Esophagus muscularis mucosa (tissue), 4 donors: Measurements from ENCODE around the gene HDC. TPM values are rescaled to one million over a fixed set of nuclear protein-coding genes. Genes with fewer than 3 reads are reported as not detected.

Experiments
- DNase-seq: peaks from one replicate; pipeline ENCODE4 v3.0.0-alpha.2; 2017; ENCODE audit errors: extremely low spot score
- H3K27ac ChIP-seq, 4 donors: fragments of 200-600 bp; sonication (generic); replicated peaks in 1 of 4; 1 replicate in 3 of 4; 2 replicates in 1 of 4; pipeline ENCODE4 v1.5.1; 2016 to 2019; ENCODE audit warnings: mild to moderate bottlenecking in 1 of 4
- H3K27me3 ChIP-seq, 4 donors: fragments of 200-600 bp; sonication (generic); one replicate each; pipeline versions ENCODE4 v1.5.1 to v1.6.0; 2016 to 2019
- H3K36me3 ChIP-seq, 4 donors: fragments of 200-600 bp; sonication (generic); one replicate each; pipeline ENCODE4 v1.5.1; 2016 to 2019
- H3K4me1 ChIP-seq, 4 donors: fragments of 200-600 bp; sonication (generic); one replicate each; pipeline ENCODE4 v1.5.1; 2016 to 2019
- H3K4me3 ChIP-seq, 4 donors: fragments of 200-600 bp; sonication (generic); 1 replicate in 2 of 4; 2 replicates in 2 of 4; pipeline ENCODE4 v1.5.1; 2016 to 2019; ENCODE audit warnings: mild to moderate bottlenecking in 4 of 4, moderate library complexity in 1 of 4
- H3K9me3 ChIP-seq, 4 donors: fragments of 200-600 bp; sonication (generic); 1 replicate in 3 of 4; 2 replicates in 1 of 4; pipeline ENCODE4 v1.5.1; 2016 to 2019
- EP300 ChIP-seq: sonication (generic); formaldehyde crosslinking; IDR thresholded peaks from one replicate; pipeline ENCODE4 v1.6.1; 2017; ENCODE audit warnings: antibody characterized with exemption
- POLR2A ChIP-seq: fragments of 450-650 bp; IDR thresholded peaks from one replicate; pipeline ENCODE4 v1.6.1; 2017; ENCODE audit warnings: antibody characterized with exemption, moderate library complexity, mild to moderate bottlenecking, low read depth
- POLR2AphosphoS5 ChIP-seq, 2 donors: sonication (generic); formaldehyde crosslinking; IDR thresholded peaks; one replicate each; pipeline ENCODE4 v1.6.1; 2017; ENCODE audit warnings: antibody characterized with exemption in 2 of 2
- WGBS: methylation state at CpG from one replicate; pipeline ENCODE4 v1.1.5; 2018; 5-methylcytosine and 5-hydroxymethylcytosine counted together
- intact Hi-C: fragments of 100-400 bp; cut with DNase I; formaldehyde crosslinking; loops from one replicate; pipeline ENCODE4 v1.15.1; 2023
- total RNA-seq, 4 donors: library from RNA; depleted of rRNA; stranded (reverse); fragments of >200 nt; gene quantifications; one replicate each; pipeline versions ENCODE4 v1.1.0 to v1.2.1, GENCODE V29; 2016
- TF ChIP-seq, protein P1 (sequence below), 3 experiments: fragments of 200-600 bp in 2 of 3; fragments of 450-650 bp in 1 of 3; sonication (generic) in 2 of 3; IDR thresholded peaks; one replicate each; pipeline ENCODE4 v1.5.1; 2017 to 2019; ENCODE audit warnings: antibody characterized with exemption in 3 of 3, mild to moderate bottlenecking in 2 of 3, moderate library complexity in 1 of 3

The HDC gene
- total RNA-seq, 4 donors from 2014 or later, result 0.39 to 7.0 (median 3.5) TPM

DNA sequence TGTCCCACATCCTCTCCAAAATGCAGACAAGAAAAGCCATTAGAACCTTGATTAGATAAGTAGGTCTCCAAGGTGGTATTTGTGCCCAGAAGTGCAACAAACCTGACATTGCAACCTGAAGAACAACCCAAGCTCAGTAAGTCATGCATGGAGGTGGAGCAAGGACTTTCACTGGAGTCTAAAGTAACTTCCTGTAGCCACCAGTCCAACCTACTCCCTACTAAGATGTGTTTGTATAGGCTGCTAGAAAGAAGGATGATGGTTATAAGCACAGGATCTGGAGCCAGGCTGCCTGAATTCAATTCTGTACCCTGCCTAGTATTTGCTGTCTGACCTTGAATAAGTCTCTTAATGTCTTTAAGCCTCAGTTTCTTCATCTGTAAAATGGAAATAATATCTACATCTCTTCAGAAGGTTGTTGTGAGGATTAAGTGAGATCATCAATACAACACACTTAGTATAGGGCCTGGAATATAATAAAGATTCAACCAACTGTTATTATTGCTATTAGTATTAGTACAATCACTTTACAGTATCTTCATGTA lies 32.3 kb downstream of the HDC start:
- Histone ChIP-seq H3K4me3 (no peak overlapping the region), H3K9me3 (no peaks in the 10 kb centered on the region), H3K27me3 (no peaks in the 10 kb centered on the region), H3K27ac (no peak overlapping the region), H3K4me1 (no peaks in the 10 kb centered on the region), H3K36me3 (no peaks in the 10 kb centered on the region)
- intact Hi-C loops, result no loop called here
- no peak for DNase-seq
- TF ChIP-seq, protein P1, sequence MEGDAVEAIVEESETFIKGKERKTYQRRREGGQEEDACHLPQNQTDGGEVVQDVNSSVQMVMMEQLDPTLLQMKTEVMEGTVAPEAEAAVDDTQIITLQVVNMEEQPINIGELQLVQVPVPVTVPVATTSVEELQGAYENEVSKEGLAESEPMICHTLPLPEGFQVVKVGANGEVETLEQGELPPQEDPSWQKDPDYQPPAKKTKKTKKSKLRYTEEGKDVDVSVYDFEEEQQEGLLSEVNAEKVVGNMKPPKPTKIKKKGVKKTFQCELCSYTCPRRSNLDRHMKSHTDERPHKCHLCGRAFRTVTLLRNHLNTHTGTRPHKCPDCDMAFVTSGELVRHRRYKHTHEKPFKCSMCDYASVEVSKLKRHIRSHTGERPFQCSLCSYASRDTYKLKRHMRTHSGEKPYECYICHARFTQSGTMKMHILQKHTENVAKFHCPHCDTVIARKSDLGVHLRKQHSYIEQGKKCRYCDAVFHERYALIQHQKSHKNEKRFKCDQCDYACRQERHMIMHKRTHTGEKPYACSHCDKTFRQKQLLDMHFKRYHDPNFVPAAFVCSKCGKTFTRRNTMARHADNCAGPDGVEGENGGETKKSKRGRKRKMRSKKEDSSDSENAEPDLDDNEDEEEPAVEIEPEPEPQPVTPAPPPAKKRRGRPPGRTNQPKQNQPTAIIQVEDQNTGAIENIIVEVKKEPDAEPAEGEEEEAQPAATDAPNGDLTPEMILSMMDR (IDR thresholded peaks at IDR 0.05), result no peak
- no peak for TF ChIP-seq POLR2A
- no peak for TF ChIP-seq POLR2AphosphoS5 (IDR thresholded peaks at IDR 0.05)
- TF ChIP-seq EP300, result no peak

DNA sequence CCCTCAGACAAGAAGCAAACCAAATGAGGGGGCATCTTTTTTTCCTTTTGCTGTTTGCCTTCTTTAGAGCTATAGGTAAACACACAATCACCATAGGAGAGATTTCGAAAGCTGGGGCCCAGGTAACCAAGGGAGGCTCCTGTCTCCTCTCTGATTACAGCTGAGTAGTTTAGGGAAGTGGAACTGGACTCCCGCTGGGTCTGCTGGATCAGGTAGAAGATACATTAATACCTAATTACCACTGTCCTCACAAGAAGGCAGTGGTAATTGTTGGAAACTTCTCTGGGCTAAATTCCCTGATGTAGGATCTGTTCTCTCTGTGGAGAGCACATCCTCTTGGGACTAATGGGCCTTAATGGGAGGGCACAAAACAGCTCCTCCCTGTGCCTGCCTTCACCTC lies 32.7 kb downstream of the HDC start:
- Histone ChIP-seq H3K27ac (no peak overlapping the region), H3K36me3 (no peaks in the 10 kb centered on the region), H3K9me3 (no peaks in the 10 kb centered on the region), H3K4me1 (no peaks in the 10 kb centered on the region), H3K4me3 (no peak overlapping the region), H3K27me3 (no peaks in the 10 kb centered on the region)
- 87% methylated on average over 2 of the region's 2 CpGs for WGBS
- peak; percentile 89 for DNase-seq
- intact Hi-C loops, result no loop called here
- TF ChIP-seq, protein P1 (IDR thresholded peaks at IDR 0.05), result no peak
- TF ChIP-seq POLR2A, result no peak
- no peak for TF ChIP-seq POLR2AphosphoS5 (IDR thresholded peaks at IDR 0.05)
- TF ChIP-seq EP300, result no peak

DNA sequence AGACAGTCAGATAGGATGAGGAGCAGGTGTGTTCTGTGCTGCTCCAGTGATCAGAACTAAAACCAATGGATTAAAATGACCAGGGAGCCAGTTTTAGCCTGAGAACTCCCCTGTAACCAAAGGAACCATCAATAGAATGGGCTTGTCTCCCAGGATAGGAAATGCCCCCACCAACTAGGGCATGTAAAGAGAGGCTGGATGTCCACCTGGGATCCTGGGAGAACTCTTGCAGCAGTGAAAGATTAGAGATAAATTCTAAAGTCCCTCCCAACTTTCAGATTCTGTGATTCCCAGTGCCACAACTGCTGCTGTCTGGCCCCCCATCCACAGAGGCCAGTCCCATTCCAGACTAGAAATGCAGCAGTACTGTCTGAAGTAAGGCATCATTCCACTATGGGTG lies 33.8 kb downstream of the HDC start:
- Histone ChIP-seq H3K36me3 (no peaks in the 10 kb centered on the region), H3K27me3 (no peaks in the 10 kb centered on the region), H3K4me3 (no peak overlapping the region), H3K9me3 (no peaks in the 10 kb centered on the region), H3K4me1 (no peaks in the 10 kb centered on the region), H3K27ac (no peak overlapping the region)
- DNase-seq, result peak; percentile 74
- intact Hi-C loops, result no loop called here
- TF ChIP-seq EP300, result no peak
- TF ChIP-seq POLR2AphosphoS5 (IDR thresholded peaks at IDR 0.05), result no peak
- TF ChIP-seq POLR2A, result no peak

DNA sequence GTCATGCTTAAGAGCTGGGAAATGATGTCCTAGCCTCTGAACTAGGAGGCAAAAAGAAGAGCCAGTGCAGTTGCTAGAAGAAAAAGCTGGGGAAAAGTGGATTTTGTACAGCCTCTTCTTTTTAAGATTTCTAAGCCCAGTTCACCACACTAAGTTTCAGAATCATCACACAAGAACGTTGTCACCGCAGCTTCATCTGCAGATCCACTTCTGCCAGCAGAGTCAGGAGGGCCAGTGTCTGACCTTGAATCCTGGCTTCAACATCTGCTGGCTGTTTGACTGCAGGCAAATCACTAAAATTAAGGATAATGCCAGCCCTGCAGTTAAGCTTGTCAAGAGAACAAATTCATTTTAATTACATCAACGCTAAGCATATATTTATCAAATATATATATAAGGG lies 36.2 kb downstream of the HDC start:
- intact Hi-C loops, result no loop called here
- Histone ChIP-seq H3K4me3 (no peak overlapping the region), H3K9me3 (no peaks in the 10 kb centered on the region), H3K4me1 (no peaks in the 10 kb centered on the region), H3K27ac (no peak overlapping the region), H3K27me3 (no peaks in the 10 kb centered on the region), H3K36me3 (no peaks in the 10 kb centered on the region)
- 77% methylated on average over 3 of the region's 3 CpGs for WGBS
- TF ChIP-seq, protein P1 (IDR thresholded peaks at IDR 0.05), result no peak
- TF ChIP-seq POLR2A (no peak), EP300 (no peak), POLR2AphosphoS5 (IDR thresholded peaks at IDR 0.05) (no peak)
- DNase-seq, result peak; percentile 60

DNA sequence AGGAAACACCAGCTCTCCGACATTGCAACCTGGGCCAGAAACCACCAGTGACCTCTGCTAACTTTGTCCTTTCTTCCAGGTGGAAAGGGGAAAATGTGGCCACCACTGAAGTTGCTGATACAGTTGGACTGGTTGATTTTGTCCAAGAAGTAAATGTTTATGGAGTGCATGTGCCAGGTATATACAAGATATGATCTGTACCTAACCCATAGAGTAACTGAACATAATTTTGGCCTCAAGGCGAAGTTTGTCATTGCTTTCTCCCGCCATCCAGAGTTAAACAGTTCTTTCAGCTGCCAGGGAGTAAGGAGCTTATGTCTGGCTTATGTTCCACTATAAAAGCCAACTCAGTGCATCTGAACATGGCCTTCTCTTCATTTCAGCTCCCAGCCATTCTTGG lies 36.7 kb downstream of the HDC start:
- H3K27ac ChIP-seq, result no peak overlapping the region
- H3K9me3 ChIP-seq, result no peaks in the 10 kb centered on the region
- TF ChIP-seq EP300 (no peak), POLR2A (no peak), POLR2AphosphoS5 (IDR thresholded peaks at IDR 0.05) (no peak)
- TF ChIP-seq, protein P1 (IDR thresholded peaks at IDR 0.05), result no peak
- no peaks in the 10 kb centered on the region for H3K27me3 ChIP-seq
- DNase-seq, result peak; percentile 64
- H3K4me3 ChIP-seq, result no peak overlapping the region
- 89% methylated on average over 3 of the region's 3 CpGs for WGBS
- intact Hi-C loops, result no loop called here
- H3K36me3 ChIP-seq, result no peaks in the 10 kb centered on the region
- no peaks in the 10 kb centered on the region for H3K4me1 ChIP-seq
